NCI-H446 treated with DMSO at 0.1 percent for 48 hours (cell line): ENCODE data around the gene EPOP.
"Not testable (repeated sequence)": the region's sequence is repeated elsewhere in the genome, so short reads cannot be mapped to it uniquely, and the experiment has no call there.

Experiments
- DNase-seq: peaks from one replicate; lab custom pipeline; 2025; lab: John Stamatoyannopoulos, UW

The EPOP gene

DNA sequence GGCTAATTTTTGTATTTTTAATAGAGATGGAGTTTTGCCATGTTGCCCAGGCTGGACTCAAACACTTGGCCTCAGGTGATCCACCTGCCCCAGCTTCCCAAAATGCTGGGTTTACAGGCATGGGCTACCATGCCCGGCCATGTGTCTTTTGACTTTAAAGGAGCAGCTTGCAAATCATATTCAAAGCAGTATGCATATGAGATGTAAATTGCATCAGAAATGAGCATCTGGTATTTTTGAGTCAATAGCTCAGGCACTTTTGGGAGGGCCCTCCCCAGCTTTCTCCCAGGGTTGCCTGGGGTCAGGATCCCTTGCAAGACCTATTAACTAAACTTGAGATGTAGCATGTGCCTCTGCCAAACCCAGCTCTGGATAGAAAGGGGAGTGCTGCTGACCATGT is 21.5 kb downstream of the EPOP start:
- DNase-seq, result no peak

- DNase-seq, result not testable (repeated sequence)
Measured at GRCh38 chr17:38650653-38651173, 24.0 kb downstream of the EPOP start.

GRCh38 chr17:38637951-38638350 is 36.8 kb downstream of the EPOP start:
- no peak for DNase-seq

DNA sequence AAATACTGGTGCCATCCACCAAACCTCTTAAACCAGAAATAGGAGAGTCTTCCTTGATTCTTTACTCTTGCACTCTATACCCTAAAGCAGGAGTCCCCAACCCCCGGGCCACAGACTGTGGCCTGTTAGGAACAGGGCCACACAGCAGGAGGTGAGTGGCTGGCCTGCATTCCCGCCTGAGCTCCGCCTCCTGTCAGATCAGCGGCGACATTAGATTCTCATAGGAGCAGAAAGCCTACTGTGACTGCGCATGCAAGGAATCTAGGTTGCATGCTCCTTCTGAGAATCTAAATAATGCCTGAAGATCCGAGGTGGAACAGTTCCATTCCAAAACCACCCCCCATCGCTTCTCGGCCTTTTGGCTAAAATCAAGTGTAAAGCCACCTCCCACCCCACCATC is 38.7 kb downstream of the EPOP start:
- DNase-seq, result no peak

- no peak for DNase-seq
Measured at GRCh38 chr17:38632334-38632733, 42.4 kb downstream of the EPOP start.

DNA sequence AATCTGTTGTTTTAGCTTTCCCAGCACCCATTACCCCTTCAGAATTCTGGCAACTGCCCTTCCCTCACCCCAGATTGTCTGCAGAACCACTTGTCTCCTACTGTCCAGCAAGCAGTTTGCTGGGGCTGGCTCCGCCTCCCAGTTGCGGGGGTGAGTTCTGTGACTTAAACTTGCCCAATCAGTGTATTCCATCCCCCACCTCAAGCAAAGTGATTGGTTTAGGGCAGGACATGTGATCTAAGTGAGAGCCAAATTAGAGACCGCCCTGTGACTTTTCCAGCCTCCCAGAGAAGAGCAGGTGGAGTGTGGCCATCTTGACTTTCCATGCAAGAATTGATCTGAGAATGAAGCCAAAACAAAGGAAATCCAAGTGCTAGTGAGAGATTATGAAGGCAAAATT is 46.3 kb downstream of the EPOP start:
- peak; percentile 43 for DNase-seq

DNA sequence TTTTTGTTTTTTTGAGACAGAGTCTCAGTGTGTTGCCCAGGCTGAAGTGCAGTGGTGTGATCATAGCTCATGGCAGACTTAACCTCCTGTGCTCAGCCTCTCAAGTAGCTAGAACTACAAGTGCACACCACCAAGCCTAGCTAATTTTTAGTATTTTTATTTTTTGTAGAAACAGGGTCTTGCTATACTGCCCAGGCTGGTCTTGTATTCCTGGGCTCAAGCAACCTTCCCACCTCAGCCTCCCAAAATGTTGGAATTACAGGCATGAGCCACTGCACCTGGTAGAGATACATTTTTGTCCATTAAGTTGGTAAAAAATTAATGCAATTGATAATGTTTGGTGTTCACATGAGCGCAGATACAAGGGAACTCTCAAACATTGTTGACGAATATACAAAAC is 46.8 kb downstream of the EPOP start:
- no peak for DNase-seq

DNA sequence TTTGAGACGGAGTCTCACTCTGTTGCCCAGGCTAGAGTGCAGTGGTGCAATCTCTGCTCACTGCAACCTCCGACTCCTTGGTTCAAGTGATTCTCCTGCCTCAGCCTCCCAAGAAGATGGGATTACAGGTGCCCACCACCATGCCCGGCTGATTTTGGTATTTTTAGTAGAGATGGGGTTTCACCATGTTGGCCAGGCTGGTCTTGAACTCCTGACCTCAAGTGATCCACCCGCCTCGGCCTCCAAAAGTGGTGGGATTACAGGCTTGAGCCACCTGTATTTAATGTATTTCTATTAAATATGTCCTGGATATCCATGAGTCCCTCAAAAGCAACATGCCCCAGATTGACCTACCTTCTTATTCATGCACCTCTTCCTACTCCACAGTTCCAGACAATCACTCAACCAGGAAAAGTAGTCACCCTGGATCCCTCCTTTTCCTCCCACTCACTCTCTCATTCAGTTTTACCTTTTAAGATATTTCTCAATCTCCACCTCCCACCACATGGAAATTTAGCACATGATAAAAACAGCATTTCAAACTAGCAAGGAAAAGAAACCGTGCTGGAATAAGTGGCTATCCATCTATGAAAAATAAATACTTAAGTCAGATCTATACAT is 48.0 kb downstream of the EPOP start:
- DNase-seq, result not testable (repeated sequence)

- DNase-seq, result no peak
Measured at GRCh38 chr17:38625482-38625881, 49.3 kb downstream of the EPOP start.

DNA sequence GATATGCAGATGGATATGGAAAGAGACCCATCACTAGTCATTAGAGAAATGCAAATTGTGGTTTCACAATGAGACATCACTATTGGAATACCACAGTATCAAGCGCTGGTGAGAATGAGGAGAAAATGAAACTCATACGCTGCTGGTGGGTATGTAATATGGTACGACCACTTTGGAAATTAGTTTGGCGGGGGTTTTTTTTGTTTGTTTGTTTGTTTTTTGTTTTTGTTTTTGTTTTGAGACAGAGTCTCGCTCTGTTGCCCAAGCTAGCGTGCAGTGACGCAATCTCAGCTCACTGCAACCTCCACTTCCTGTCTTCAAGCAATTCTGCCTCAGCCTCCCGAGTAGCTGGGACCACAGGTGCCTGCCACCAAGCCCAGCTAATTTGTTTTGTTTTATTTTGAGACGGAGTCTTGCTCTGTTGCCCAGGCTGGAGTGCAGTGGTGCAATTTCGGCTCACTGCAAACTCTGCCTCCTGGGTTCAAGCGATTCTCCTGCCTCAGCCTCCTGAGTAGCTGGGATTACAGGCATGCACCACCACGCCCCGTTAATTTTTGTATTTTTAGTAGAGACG is 49.9 kb downstream of the EPOP start:
- not testable (repeated sequence) for DNase-seq
